Ascending aorta (tissue), 2 donors: ENCODE results near the gene SH3RF3. TPM values are rescaled to one million over a fixed set of nuclear protein-coding genes. Genes with fewer than 3 reads are reported as not detected.
A peak's percentile ranks its signal among the peaks of the same experiment; 100 is the strongest.

ENCODE experiments used
- DNase-seq, 2 donors: peaks; one replicate each; pipeline ENCODE4 v3.0.0-alpha.2; 2019; ENCODE audit warnings: low spot score in 2 of 2
- H3K27ac ChIP-seq, 2 donors: fragments of 200-600 bp; sonication (generic); one replicate each; pipeline ENCODE4 v1.5.1; 2016 to 2017; ENCODE audit warnings: mild to moderate bottlenecking in 1 of 2
- H3K27me3 ChIP-seq: fragments of 200-600 bp; sonication (generic); one replicate; pipeline ENCODE4 v1.5.1; 2017
- H3K36me3 ChIP-seq, 2 donors: fragments of 200-600 bp; sonication (generic); one replicate each; pipeline ENCODE4 v1.5.1; 2016
- H3K4me1 ChIP-seq, 2 donors: fragments of 200-600 bp; sonication (generic); one replicate each; pipeline ENCODE4 v1.5.1; 2016 to 2017; ENCODE audit warnings: mild to moderate bottlenecking in 1 of 2
- H3K4me3 ChIP-seq, 2 donors: fragments of 200-600 bp; sonication (generic); one replicate each; pipeline ENCODE4 v1.5.1; 2016 to 2017; ENCODE audit warnings: mild to moderate bottlenecking in 1 of 2
- H3K9me3 ChIP-seq, 2 donors: fragments of 200-600 bp; sonication (generic); one replicate each; pipeline ENCODE4 v1.5.1; 2016
- CTCF ChIP-seq, 3 experiments: fragments of 200-600 bp in 2 of 3; fragments of 450-650 bp in 1 of 3; sonication (generic) in 2 of 3; IDR thresholded peaks; one replicate each; pipeline ENCODE4 v1.5.1; 2016 to 2019; ENCODE audit warnings: antibody characterized with exemption in 3 of 3, mild to moderate bottlenecking in 1 of 3, moderate library complexity in 1 of 3
- intact Hi-C: fragments of 100-400 bp; cut with DNase I; formaldehyde crosslinking; loops from one replicate; pipeline ENCODE4 v1.15.1; 2023
- total RNA-seq: library from RNA; depleted of rRNA; stranded (reverse); fragments of >200 nt; gene quantifications from one replicate; pipeline ENCODE4 v1.1.0, GENCODE V29; 2016

Gene SH3RF3
- total RNA-seq, 1 donor from 2014 or later = 53.5 TPM

- intact Hi-C loops = loop anchor here (2.0 to 5.0 kb wide), 2 partner anchors 69 to 270 kb away; no protein-coding TSS in a partner anchor
- peak in 1 of 2 donors; percentile 75 for DNase-seq
- H3K27me3 ChIP-seq = no peaks in the 10 kb centered on the region
- no peak for TF ChIP-seq CTCF (IDR thresholded peaks at IDR 0.05)
- H3K27ac ChIP-seq = peak overlapping the region; percentile 86 to 95
- no peaks in the 10 kb centered on the region for H3K9me3 ChIP-seq
- H3K4me1 ChIP-seq = peaks cover 23 to 72% of the 10 kb centered on the region in 2 donors
- H3K4me3 ChIP-seq = no peak overlapping the region
- H3K36me3 ChIP-seq = no peaks in the 10 kb centered on the region
Observed at GRCh38 chr2:109242210-109242653, 113.2 kb downstream of the SH3RF3 start.

DNA sequence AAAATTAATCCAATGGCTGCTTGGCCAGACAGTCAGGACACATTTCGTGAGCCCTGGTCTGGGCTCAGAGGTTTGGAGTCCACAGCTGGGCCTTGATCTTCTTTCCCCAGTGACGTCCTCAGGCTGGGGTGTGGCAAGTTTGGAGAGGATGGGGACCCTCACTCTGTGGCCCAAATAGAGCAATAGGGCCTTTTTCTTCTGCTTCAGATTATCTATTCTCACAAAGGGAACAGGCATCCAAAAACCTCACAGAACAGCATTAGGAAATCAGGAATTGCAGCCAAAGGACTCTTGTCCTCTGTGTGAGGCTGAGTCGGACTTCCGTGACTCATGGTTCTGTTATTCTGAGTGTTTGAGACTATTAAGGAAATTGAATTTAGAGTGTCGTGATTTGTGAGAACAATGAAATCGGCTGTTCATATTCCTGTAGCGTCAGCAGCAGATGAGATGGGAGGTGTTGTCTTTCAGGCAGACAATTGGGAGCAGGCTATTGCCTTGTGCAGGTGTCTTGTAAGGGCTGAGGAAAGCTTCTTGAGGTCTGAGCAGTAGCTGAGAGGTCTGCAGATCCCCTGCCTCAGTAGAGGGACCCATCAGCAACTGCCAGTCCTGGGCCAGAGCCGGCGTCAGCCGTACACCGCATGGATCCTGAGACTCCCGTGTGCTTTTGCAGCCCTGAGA is 113.8 kb downstream of the SH3RF3 start:
- Histone ChIP-seq H3K4me1 (peaks cover 23 to 74% of the 10 kb centered on the region in 2 donors), H3K27ac (peak overlapping the region; percentile 86 to 95), H3K4me3 (peak overlapping the region; percentile 31 to 36), H3K27me3 (no peaks in the 10 kb centered on the region), H3K36me3 (no peaks in the 10 kb centered on the region), H3K9me3 (no peaks in the 10 kb centered on the region)
- DNase-seq = peak in 1 of 2 donors; percentile 88
- intact Hi-C loops = loop anchor here (2.0 to 5.0 kb wide), 2 partner anchors 70 to 270 kb away; no protein-coding TSS in a partner anchor
- TF ChIP-seq CTCF (IDR thresholded peaks at IDR 0.05) = no peak

DNA sequence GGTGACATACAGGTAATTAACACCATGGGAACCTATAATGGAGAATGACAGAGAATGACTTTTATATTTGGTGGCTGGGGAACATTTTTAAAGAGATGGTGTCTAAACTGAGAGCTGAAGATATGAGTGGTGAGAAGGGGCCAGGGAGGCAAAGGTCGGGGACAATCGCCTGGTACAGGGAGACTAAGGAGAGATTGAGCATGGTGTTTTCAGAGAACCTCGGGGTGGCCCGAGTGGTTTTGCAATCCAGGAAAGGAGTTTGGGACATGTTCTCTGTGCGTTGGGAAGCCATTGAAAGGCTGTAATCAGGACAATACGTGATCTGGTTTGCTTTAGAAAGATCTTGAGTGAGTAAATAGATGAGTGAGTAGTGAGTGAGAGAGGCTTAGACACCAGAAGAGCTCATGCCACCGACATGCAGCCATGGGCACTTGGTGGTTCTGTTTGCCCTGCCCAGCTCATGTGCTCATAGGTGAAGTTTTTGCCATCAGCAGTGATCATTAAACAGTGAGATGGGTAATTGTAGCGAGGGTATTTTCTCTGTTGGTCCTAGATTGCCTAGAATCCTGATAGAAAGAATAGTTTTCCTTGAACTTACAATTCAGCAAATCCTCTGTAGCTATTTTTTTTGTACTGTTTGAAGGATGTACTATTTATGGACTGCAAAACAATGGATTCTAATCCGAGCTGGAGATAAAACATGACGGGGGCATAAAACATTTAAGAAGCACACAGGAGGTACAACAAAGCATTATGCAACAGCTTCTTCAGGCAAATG is 114.7 kb downstream of the SH3RF3 start:
- no peaks in the 10 kb centered on the region for H3K9me3 ChIP-seq
- DNase-seq = peak in 1 of 2 donors; percentile 61
- intact Hi-C loops = loop anchor here (2.0 to 5.0 kb wide), 2 partner anchors 71 to 269 kb away; no protein-coding TSS in a partner anchor
- no peaks in the 10 kb centered on the region for H3K27me3 ChIP-seq
- no peak for TF ChIP-seq CTCF (IDR thresholded peaks at IDR 0.05)
- H3K36me3 ChIP-seq = no peaks in the 10 kb centered on the region
- peak overlapping the region; percentile 86 to 95 for H3K27ac ChIP-seq
- H3K4me1 ChIP-seq = peaks cover 23 to 74% of the 10 kb centered on the region in 2 donors
- H3K4me3 ChIP-seq = no peak overlapping the region

DNA sequence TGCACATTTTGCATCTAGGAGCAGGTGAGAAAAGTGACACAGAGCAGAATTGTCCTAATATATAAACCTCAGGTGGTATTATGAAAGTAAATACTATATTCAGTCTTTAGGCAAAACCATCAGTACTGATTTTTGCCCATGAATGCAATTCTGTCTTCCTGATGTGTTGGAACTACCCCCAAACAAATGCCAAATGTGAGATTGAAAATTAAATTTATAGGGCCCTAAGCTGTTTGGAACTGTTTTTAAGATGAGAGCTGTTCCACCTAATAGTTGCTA is 115.2 kb downstream of the SH3RF3 start:
- intact Hi-C loops = loop anchor here (5.0 kb wide), 1 partner anchor 268 kb away; no protein-coding TSS in a partner anchor
- peaks cover 23 to 70% of the 10 kb centered on the region in 2 donors for H3K4me1 ChIP-seq
- H3K36me3 ChIP-seq = no peaks in the 10 kb centered on the region
- no peak for TF ChIP-seq CTCF (IDR thresholded peaks at IDR 0.05)
- no peaks in the 10 kb centered on the region for H3K27me3 ChIP-seq
- peak overlapping the region; percentile 86 to 95 for H3K27ac ChIP-seq
- H3K9me3 ChIP-seq = no peaks in the 10 kb centered on the region
- no peak overlapping the region for H3K4me3 ChIP-seq
- DNase-seq = no peak

GRCh38 chr2:109244750-109245382 is 115.9 kb downstream of the SH3RF3 start:
- intact Hi-C loops = loop anchor here (5.0 kb wide), 2 partner anchors 33 to 267 kb away; no protein-coding TSS in a partner anchor
- Histone ChIP-seq H3K4me1 (peaks cover 23 to 64% of the 10 kb centered on the region in 2 donors), H3K27ac (peak overlapping the region; percentile 86 to 95), H3K27me3 (no peaks in the 10 kb centered on the region), H3K9me3 (no peaks in the 10 kb centered on the region), H3K36me3 (no peaks in the 10 kb centered on the region), H3K4me3 (no peak overlapping the region)
- no peak for TF ChIP-seq CTCF (IDR thresholded peaks at IDR 0.05)
- peak in 1 of 2 donors; percentile 63 for DNase-seq
